Cerebellar nuclear complex (tissue), 1 donor: ENCODE results near the gene METAP1.
"Not testable (repeated sequence)": the region's sequence is repeated elsewhere in the genome, so short reads cannot be mapped to it uniquely, and the experiment has no call there.

Experiments used
- DNase-seq, 2 experiments: peaks; one replicate each; lab custom pipeline; 2025; lab: John Stamatoyannopoulos, UW

Gene METAP1

GRCh38 chr4:99099814-99100213, 104.3 kb downstream of the METAP1 start:
- DNase-seq = not testable (repeated sequence)

- DNase-seq = no peak
These were observed 105.4 kb downstream of the METAP1 start for GRCh38 chr4:99100876-99101275.

DNA sequence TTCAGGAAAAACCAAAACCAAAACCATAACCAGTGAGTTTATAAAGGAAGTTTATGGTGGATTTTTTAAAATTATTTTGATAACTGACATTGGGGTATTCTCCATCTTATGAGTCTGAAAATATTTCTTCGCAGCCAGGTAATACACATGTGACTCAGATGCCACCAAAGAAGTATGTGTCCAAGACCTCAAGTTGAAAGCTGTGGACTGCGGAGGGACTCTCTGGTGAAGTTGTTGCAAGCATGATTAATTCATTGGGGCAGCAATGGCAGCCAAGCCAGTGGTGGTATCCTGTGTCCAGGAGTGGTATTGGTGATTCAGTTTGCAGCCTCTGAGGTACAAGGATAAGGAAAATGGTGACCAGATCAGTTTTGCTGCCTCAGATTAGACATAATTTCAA, 107.1 kb downstream of the METAP1 start:
- no peak for DNase-seq

GRCh38 chr4:99103166-99103565, 107.6 kb downstream of the METAP1 start:
- DNase-seq = no peak

- DNase-seq = no peak
These were observed 108.6 kb downstream of the METAP1 start for GRCh38 chr4:99104153-99104552.

DNA sequence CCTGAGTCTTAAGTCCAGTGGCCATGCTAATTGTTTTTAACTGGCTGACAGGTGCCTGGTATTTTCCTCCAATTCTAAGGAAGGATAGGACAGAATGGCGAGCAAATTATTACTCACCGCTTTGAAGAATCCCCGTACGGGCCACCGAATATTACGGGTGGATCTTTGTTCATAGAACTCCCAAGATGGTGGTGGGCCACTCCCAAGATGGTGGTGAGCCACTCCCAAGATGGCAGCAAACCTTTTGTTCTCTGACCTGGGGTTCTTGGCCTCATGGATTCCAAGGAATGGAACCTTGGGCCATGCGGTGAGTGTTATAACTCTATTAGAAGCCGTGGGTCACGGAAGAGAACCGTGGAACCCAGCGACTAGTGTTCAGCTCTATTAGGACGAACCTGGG, 113.8 kb downstream of the METAP1 start:
- DNase-seq = not testable (repeated sequence)
